Measurements from ENCODE around the gene RIN3. TPM values are rescaled to one million over a fixed set of nuclear protein-coding genes. Genes with fewer than 3 reads are reported as not detected.

The RIN3 gene
- total RNA-seq, 1 donor from 2014 or later: 0.76 TPM

DNA sequence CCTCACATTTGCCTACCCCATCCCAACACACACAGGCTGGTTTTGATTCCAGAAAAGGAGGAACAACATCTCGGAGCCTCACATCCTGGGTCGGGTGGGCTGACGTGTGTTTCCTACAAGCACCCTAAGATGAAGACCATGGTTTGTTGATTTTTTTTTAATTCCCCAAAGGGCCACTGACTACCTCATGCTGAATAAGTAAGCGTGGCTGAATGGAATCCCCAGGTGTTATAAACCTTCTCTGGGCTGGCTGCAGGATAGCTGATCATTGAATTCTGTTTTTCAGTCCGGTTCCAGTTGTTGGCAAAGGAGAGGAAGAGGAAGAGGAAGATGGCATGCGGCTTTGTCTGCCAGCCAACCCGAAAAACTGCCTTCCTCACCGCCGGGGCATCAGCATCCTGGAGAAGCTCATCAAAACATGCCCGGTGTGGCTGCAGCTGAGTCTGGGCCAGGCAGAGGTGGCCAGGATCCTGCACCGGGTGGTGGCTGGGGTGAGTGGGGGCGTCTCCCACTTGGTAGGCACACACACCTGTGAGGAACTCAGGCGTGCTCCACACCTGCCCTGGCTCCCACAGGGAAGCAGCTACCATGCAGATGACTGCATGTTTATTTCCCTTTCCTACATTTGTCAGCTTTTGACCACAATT is 42.0 kb downstream of the RIN3 start:
- Mint-ChIP-seq H3K4me3 (ENCODE audit: unreplicated experiment) (no peak overlapping the region), H3K4me1 (ENCODE audit: low read depth, unreplicated experiment) (peaks cover 9% of the 10 kb centered on the region), H3K27me3 (ENCODE audit: unreplicated experiment) (peaks cover 2% of the 10 kb centered on the region), H3K36me3 (ENCODE audit: unreplicated experiment) (no peaks in the 10 kb centered on the region), H3K9me3 (ENCODE audit: unreplicated experiment) (no peaks in the 10 kb centered on the region), H3K27ac (ENCODE audit: unreplicated experiment) (no peak overlapping the region)
- no peak for DNase-seq
- TF ChIP-seq, protein P1, sequence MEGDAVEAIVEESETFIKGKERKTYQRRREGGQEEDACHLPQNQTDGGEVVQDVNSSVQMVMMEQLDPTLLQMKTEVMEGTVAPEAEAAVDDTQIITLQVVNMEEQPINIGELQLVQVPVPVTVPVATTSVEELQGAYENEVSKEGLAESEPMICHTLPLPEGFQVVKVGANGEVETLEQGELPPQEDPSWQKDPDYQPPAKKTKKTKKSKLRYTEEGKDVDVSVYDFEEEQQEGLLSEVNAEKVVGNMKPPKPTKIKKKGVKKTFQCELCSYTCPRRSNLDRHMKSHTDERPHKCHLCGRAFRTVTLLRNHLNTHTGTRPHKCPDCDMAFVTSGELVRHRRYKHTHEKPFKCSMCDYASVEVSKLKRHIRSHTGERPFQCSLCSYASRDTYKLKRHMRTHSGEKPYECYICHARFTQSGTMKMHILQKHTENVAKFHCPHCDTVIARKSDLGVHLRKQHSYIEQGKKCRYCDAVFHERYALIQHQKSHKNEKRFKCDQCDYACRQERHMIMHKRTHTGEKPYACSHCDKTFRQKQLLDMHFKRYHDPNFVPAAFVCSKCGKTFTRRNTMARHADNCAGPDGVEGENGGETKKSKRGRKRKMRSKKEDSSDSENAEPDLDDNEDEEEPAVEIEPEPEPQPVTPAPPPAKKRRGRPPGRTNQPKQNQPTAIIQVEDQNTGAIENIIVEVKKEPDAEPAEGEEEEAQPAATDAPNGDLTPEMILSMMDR (IDR thresholded peaks at IDR 0.05; ENCODE audit: partially characterized antibody, unreplicated experiment): no peak

DNA sequence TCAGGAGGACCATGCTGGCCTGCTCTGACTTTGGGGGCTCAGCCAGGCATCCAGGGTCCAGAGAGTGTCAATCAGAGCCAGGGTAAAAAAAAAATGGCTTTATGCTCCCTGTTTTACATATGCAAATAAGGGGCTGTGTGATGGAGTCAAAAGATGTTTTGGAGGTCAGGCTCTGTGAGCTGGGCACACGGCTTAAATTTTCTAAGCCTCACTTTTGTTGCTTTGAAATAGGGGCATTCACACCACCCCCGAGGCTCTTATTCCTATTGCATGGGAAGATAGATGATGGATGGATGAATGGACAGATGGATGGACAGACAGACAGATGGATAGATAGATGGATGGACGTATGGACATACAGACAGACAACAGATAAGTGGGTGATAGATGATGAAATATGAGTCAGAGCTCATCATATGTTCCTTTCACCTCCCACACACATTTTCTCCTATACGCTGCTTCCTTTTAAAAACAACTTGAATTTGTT is 42.7 kb downstream of the RIN3 start:
- H3K4me1 Mint-ChIP-seq (ENCODE audit: low read depth, unreplicated experiment): peaks cover 9% of the 10 kb centered on the region
- no peaks in the 10 kb centered on the region for H3K9me3 Mint-ChIP-seq (ENCODE audit: unreplicated experiment)
- H3K4me3 Mint-ChIP-seq (ENCODE audit: unreplicated experiment): no peak overlapping the region
- peaks cover 2% of the 10 kb centered on the region for H3K27me3 Mint-ChIP-seq (ENCODE audit: unreplicated experiment)
- no peak overlapping the region for H3K27ac Mint-ChIP-seq (ENCODE audit: unreplicated experiment)
- DNase-seq: no peak
- no peaks in the 10 kb centered on the region for H3K36me3 Mint-ChIP-seq (ENCODE audit: unreplicated experiment)
- TF ChIP-seq, protein P1 (IDR thresholded peaks at IDR 0.05; ENCODE audit: partially characterized antibody, unreplicated experiment): no peak

DNA sequence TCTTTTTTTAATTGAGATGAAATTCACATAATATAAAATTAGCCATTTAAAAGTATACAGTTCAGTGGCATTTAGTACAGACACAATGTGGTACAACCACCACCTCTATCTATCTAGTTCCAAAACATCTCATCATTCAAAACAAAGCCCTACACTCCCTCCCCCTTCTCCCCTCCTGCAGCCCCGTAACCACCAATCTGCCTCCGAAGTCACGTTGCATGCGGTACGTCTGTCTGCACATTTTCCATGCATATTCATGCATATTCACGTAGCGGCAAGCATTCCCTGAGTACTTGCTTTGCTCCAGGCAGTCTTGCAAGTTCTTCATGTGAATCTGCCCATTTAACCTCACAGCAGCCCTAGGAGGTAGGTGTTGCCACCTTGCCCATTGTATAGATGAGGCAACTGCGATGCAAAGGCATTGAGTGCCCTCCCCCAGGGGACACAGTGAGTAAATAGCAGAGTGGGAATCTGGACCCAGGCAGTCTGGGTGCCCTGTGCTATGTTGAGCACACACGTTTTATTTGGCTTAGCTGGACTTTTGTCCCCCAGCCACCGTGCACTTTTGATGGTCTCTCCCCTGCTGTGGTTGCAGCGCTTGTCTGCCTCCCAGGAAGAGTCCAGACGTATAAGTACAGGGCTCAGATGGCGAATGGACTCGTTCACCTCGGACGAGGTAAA is 43.4 kb downstream of the RIN3 start:
- H3K36me3 Mint-ChIP-seq (ENCODE audit: unreplicated experiment): no peaks in the 10 kb centered on the region
- no peak overlapping the region for H3K4me3 Mint-ChIP-seq (ENCODE audit: unreplicated experiment)
- no peaks in the 10 kb centered on the region for H3K9me3 Mint-ChIP-seq (ENCODE audit: unreplicated experiment)
- DNase-seq: no peak
- TF ChIP-seq, protein P1 (IDR thresholded peaks at IDR 0.05; ENCODE audit: partially characterized antibody, unreplicated experiment): no peak
- no peak overlapping the region for H3K27ac Mint-ChIP-seq (ENCODE audit: unreplicated experiment)
- H3K4me1 Mint-ChIP-seq (ENCODE audit: low read depth, unreplicated experiment): peaks cover 9% of the 10 kb centered on the region
- H3K27me3 Mint-ChIP-seq (ENCODE audit: unreplicated experiment): peaks cover 2% of the 10 kb centered on the region

DNA sequence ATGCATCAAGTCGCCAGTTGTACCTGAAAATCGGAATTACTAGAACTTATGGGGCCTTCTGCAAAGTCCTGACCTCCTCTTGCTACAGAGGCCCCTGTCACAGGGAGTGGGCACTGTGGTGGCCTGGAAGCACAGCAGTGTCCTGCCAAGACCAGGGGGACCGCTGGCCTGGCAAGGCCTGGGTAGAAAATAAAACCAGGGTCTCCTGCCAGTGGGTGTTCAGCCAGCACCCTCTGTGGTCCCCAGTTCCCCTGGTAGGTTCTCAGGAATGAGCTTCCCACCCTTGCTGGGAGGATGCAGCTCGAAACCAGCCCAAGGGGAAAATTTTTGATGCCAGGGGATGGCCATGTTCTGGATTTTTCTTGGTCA is 43.9 kb downstream of the RIN3 start:
- peaks cover 9% of the 10 kb centered on the region for H3K4me1 Mint-ChIP-seq (ENCODE audit: low read depth, unreplicated experiment)
- H3K9me3 Mint-ChIP-seq (ENCODE audit: unreplicated experiment): no peaks in the 10 kb centered on the region
- TF ChIP-seq, protein P1 (IDR thresholded peaks at IDR 0.05; ENCODE audit: partially characterized antibody, unreplicated experiment): no peak
- H3K36me3 Mint-ChIP-seq (ENCODE audit: unreplicated experiment): no peaks in the 10 kb centered on the region
- H3K27ac Mint-ChIP-seq (ENCODE audit: unreplicated experiment): no peak overlapping the region
- DNase-seq: no peak
- no peak overlapping the region for H3K4me3 Mint-ChIP-seq (ENCODE audit: unreplicated experiment)
- H3K27me3 Mint-ChIP-seq (ENCODE audit: unreplicated experiment): peaks cover 2% of the 10 kb centered on the region

DNA sequence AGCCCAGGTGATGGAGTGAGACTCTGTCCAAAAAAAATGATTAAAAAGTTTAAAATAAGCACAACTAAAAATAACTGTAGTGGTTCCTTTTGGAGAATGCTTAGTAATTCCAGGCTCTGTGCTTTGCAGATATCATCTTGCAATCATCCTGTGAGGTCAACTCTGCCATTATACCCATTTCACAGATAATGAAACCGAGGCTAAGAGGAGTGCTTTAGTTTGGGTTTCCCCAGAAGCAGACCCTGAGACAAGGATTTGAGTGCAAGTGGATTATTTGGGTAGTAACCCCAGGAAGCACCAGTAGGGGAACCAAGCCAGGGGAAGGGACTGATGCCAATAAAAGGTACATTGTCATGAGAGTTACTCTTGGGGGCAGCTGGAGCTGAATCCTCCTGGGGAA is 44.7 kb downstream of the RIN3 start:
- Mint-ChIP-seq H3K36me3 (ENCODE audit: unreplicated experiment) (no peaks in the 10 kb centered on the region), H3K9me3 (ENCODE audit: unreplicated experiment) (no peaks in the 10 kb centered on the region), H3K4me3 (ENCODE audit: unreplicated experiment) (no peak overlapping the region), H3K27me3 (ENCODE audit: unreplicated experiment) (peaks cover 2% of the 10 kb centered on the region), H3K27ac (ENCODE audit: unreplicated experiment) (no peak overlapping the region), H3K4me1 (ENCODE audit: low read depth, unreplicated experiment) (peaks cover 9% of the 10 kb centered on the region)
- TF ChIP-seq, protein P1 (IDR thresholded peaks at IDR 0.05; ENCODE audit: partially characterized antibody, unreplicated experiment): no peak
- DNase-seq: no peak
